PC-3 (cell line): ENCODE data around the gene SLC48A1. TPM values are rescaled to one million over a fixed set of nuclear protein-coding genes. Genes with fewer than 3 reads are reported as not detected.

Source experiments
- ATAC-seq: fragments of 200-7000 bp; cut with Tn5 transposase; 2 replicates; pipeline ENCODE4 v1.9.1; 2020; ENCODE audit warnings: mild to moderate bottlenecking, moderate library complexity
- BruUV-seq: library from RNA; stranded (reverse); fragments of 400-500 nt; replicated peaks from 2 replicates; lab custom pipeline; 2021; lab: Mats Ljungman, UMichigan
- CTCF ChIA-PET: fragments of 300-600 bp; sonication (Branson Sonifier 250); formaldehyde crosslinking; loops from one replicate; lab custom pipeline; 2022; ENCODE audit warnings: antibody characterized with exemption; lab: Charles Lee
- POLR2A ChIA-PET: fragments of 300-600 bp; sonication (Branson Sonifier 250); formaldehyde crosslinking; loops from one replicate; lab custom pipeline; 2022; ENCODE audit warnings: antibody characterized with exemption; ENCODE audit not compliant: unreplicated experiment; lab: Charles Lee
- DNase-seq: peaks from one replicate; pipeline ENCODE4 v3.0.0-alpha.2; 2015
- H2AFZ ChIP-seq: fragments of 300-600 bp; sonication (generic); 2 replicates; pipeline ENCODE4 v1.6.0; 2016; ENCODE audit warnings: antibody characterized with exemption, low read length
- H3F3A ChIP-seq: fragments of 300-600 bp; sonication (generic); one replicate; pipeline ENCODE4 v1.6.0; 2017; ENCODE audit warnings: antibody characterized with exemption, low read length, control low read depth, mild to moderate bottlenecking; ENCODE audit not compliant: unreplicated experiment
- H3K27ac ChIP-seq: fragments of 300-600 bp; sonication (generic); 2 replicates; pipeline ENCODE4 v1.5.1; 2016; ENCODE audit warnings: mild to moderate bottlenecking, low read length
- H3K27me3 ChIP-seq: fragments of 300-600 bp; sonication (generic); 2 replicates; pipeline ENCODE4 v1.6.1; 2016; ENCODE audit warnings: low read length, mixed read lengths
- H3K36me3 ChIP-seq: fragments of 300-600 bp; sonication (generic); 2 replicates; pipeline ENCODE4 v1.6.1; 2016; ENCODE audit warnings: low read depth, mixed run types, low read length, mixed read lengths
- H3K4me1 ChIP-seq: fragments of 300-600 bp; sonication (generic); 2 replicates; pipeline ENCODE4 v1.5.1; 2016; ENCODE audit warnings: low read length; ENCODE audit not compliant: insufficient read depth
- H3K4me2 ChIP-seq: fragments of 300-600 bp; sonication (generic); 2 replicates; pipeline ENCODE4 v1.6.0; 2016; ENCODE audit warnings: low read length
- H3K4me3 ChIP-seq: fragments of 300-600 bp; sonication (generic); 2 replicates; pipeline ENCODE4 v1.5.1; 2016; ENCODE audit warnings: mild to moderate bottlenecking, low read length, mixed read lengths
- H3K79me2 ChIP-seq: fragments of 300-600 bp; sonication (generic); 2 replicates; pipeline ENCODE4 v1.6.1; 2017; ENCODE audit warnings: low read length, mixed read lengths
- H3K9ac ChIP-seq: fragments of 300-600 bp; sonication (generic); 2 replicates; pipeline ENCODE4 v1.6.0; 2016; ENCODE audit warnings: mild to moderate bottlenecking, low read length
- H3K9me2 ChIP-seq: fragments of 300-600 bp; sonication (generic); replicated peaks from 2 replicates; pipeline ENCODE4 v1.6.1; 2016; ENCODE audit warnings: mixed run types, low read length, mixed read lengths
- H3K9me3 ChIP-seq: fragments of 300-600 bp; sonication (generic); 2 replicates; pipeline ENCODE4 v1.6.1; 2016; ENCODE audit warnings: low read length, mixed read lengths
- H4K20me1 ChIP-seq: fragments of 300-600 bp; sonication (generic); 2 replicates; pipeline ENCODE4 v1.6.1; 2016; ENCODE audit warnings: low read length, mixed read lengths
- CTCF ChIP-seq: fragments of 300-600 bp; sonication (generic); conservative IDR thresholded peaks from 2 replicates; pipeline ENCODE4 v1.5.1; 2017; ENCODE audit warnings: antibody characterized with exemption, low read depth, mild to moderate bottlenecking, low read length
- EZH2 ChIP-seq: fragments of 300-600 bp; sonication (generic); IDR thresholded peaks from one replicate; pipeline ENCODE4 v1.6.1; 2017; ENCODE audit warnings: antibody characterized with exemption, mild to moderate bottlenecking, low read length; ENCODE audit not compliant: unreplicated experiment
- EZH2phosphoT487 ChIP-seq: fragments of 300-600 bp; sonication (generic); IDR thresholded peaks from 2 replicates; pipeline ENCODE4 v1.6.1; 2018; ENCODE audit warnings: mild to moderate bottlenecking, antibody characterized with exemption, low read length, borderline replicate concordance
- intact Hi-C: fragments of 100-400 bp; cut with micrococcal nuclease; formaldehyde crosslinking; loops from 2 replicates; pipeline ENCODE4 v1.9.0; 2023
- total RNA-seq: library from RNA; depleted of rRNA; stranded (reverse); fragments of >200 nt; gene quantifications from 2 replicates; pipeline ENCODE4 v1.2.3, GENCODE V29; 2014

The SLC48A1 gene
- total RNA-seq, 1 experiment from 2014 or later = 21.4 TPM

DNA sequence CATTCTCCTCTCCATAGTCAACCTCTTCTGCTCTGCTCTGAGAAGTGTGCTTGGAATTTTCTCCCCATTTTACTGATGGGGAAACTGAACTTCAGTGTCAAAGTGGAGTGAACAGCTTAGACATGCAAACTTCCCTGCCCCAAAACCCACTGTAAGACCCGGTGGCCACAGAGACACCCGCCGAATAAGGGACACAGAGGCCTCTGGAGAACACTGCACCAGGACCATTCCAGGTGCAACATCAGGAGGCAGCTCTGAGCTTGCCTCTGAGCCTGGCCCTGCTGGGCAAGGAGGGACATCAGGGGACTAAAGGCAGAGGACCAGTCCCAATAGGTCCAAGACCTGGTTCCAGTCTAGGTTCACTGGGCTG, 45.0 kb downstream of the SLC48A1 start:
- Histone ChIP-seq H3K9ac (no peak overlapping the region), H3K4me2 (peak overlapping the region; percentile 96), H3K27ac (no peak overlapping the region), H3K4me3 (peak overlapping the region; percentile 86), H2AFZ (no peak overlapping the region), H3K9me3 (no peaks in the 10 kb centered on the region), H4K20me1 (peaks cover 25% of the 10 kb centered on the region; the same call in 1 of the 2 replicates), H3K79me2 (peaks cover 73% of the 10 kb centered on the region), H3F3A (no peaks in the 10 kb centered on the region), H3K4me1 (peaks cover 72% of the 10 kb centered on the region), H3K9me2 (no peaks in the 10 kb centered on the region), H3K27me3 (no peaks in the 10 kb centered on the region), H3K36me3 (peaks cover 10% of the 10 kb centered on the region)
- ChIA-PET POLR2A (no interaction called here), CTCF (interaction anchor here (2.8 kb wide), 1 partner anchor 20 kb away, joined by 14 read pairs; no protein-coding TSS in a partner anchor)
- intact Hi-C loops = no loop called here
- ATAC-seq (no peak), DNase-seq (no peak)
- no peak for TF ChIP-seq EZH2
- TF ChIP-seq EZH2phosphoT487 = no peak
- TF ChIP-seq CTCF = no peak; the same call in 1 of the 2 replicates
- no TSS peak for BruUV-seq

DNA sequence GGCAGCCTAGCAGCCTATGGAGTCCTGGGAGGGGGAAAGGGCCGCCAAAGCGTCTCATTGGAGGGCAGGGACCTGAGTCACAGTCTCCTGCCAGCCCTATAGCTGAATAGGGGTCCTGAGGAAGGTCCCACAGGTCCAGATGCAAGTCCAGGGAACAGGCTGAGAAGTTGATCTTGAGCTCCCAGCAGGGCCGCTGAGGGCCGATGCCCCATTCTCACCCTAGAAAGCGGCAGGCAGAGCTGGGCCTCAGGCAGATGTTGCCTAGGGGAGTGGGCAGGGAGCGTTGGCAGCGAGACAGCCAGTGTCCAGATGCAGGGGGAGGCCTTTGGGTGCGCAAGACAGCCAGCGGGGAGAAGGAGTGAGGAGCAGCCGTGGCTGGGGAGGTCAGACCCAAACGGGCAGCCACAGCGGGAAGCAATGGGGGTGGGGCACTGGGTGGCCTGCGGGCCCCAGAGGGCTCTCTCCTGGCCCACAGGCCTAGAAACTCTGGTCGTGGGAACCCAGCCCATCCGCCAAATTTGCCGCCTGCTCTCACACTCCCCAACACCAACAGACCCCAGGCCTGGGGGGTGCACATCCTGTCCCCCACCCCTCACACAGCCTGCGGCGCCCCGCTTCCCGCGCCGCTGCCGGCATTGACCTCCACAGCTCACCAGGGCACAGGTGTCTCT, 45.6 kb downstream of the SLC48A1 start:
- Histone ChIP-seq H3K27me3 (no peaks in the 10 kb centered on the region), H3K9ac (peak overlapping the region; percentile 70), H4K20me1 (peaks cover 25% of the 10 kb centered on the region; the same call in 1 of the 2 replicates), H3K4me2 (peak overlapping the region; percentile 96), H3K36me3 (peaks cover 10% of the 10 kb centered on the region), H3K27ac (no peak overlapping the region), H3K4me1 (peaks cover 72% of the 10 kb centered on the region), H3F3A (no peaks in the 10 kb centered on the region), H3K9me2 (no peaks in the 10 kb centered on the region), H3K79me2 (peaks cover 67% of the 10 kb centered on the region), H3K4me3 (peak overlapping the region; percentile 86), H3K9me3 (no peaks in the 10 kb centered on the region), H2AFZ (peak overlapping the region; percentile 51)
- TF ChIP-seq EZH2phosphoT487 (no peak), CTCF (no peak), EZH2 (no peak)
- ATAC-seq = no peak
- intact Hi-C loops = no loop called here
- ChIA-PET CTCF (interaction anchor here (2.8 kb wide), 1 partner anchor 20 kb away, joined by 14 read pairs; no protein-coding TSS in a partner anchor), POLR2A (no interaction called here)
- no peak for DNase-seq
- BruUV-seq = no TSS peak
